Hepatocyte (in vitro differentiated cells): ENCODE measurements around the gene VAV3. TPM values are rescaled to one million over a fixed set of nuclear protein-coding genes. Genes with fewer than 3 reads are reported as not detected.

Experiments
- DNase-seq: peaks from one replicate; pipeline ENCODE4 v3.0.0-alpha.2; 2016; ENCODE audit warnings: low spot score
- H2AFZ ChIP-seq: fragments of 200-600 bp; sonication (generic); 2 replicates; pipeline ENCODE4 v1.6.0; 2016; ENCODE audit warnings: antibody characterized with exemption, mild to moderate bottlenecking
- H3K27ac ChIP-seq: fragments of 200-600 bp; sonication (generic); 2 replicates; pipeline ENCODE4 v1.5.1; 2016; ENCODE audit warnings: mild to moderate bottlenecking
- H3K27me3 ChIP-seq: fragments of 200-600 bp; sonication (generic); 2 replicates; pipeline ENCODE4 v1.6.1; 2016
- H3K36me3 ChIP-seq: fragments of 200-600 bp; sonication (generic); replicated peaks from 2 replicates; pipeline ENCODE4 v1.5.1; 2016; ENCODE audit warnings: low read depth; ENCODE audit not compliant: insufficient read depth
- H3K4me1 ChIP-seq: fragments of 200-600 bp; sonication (generic); 2 replicates; pipeline ENCODE4 v1.5.1; 2016; ENCODE audit warnings: mild to moderate bottlenecking, moderate library complexity; ENCODE audit not compliant: insufficient read depth
- H3K4me2 ChIP-seq: fragments of 200-600 bp; sonication (generic); 2 replicates; pipeline ENCODE4 v1.6.0; 2016
- H3K4me3 ChIP-seq: fragments of 200-600 bp; sonication (generic); 2 replicates; pipeline ENCODE4 v1.5.1; 2016; ENCODE audit warnings: mild to moderate bottlenecking
- H3K79me2 ChIP-seq: fragments of 200-600 bp; sonication (generic); 2 replicates; pipeline ENCODE4 v1.6.0; 2017; ENCODE audit warnings: mild to moderate bottlenecking
- H3K9me2 ChIP-seq: fragments of 200-600 bp; sonication (generic); replicated peaks from 2 replicates; pipeline ENCODE4 v1.6.0; 2017; ENCODE audit warnings: mild to moderate bottlenecking; ENCODE audit not compliant: insufficient read depth
- H3K9me3 ChIP-seq: fragments of 200-600 bp; sonication (generic); 2 replicates; pipeline ENCODE4 v1.5.1; 2016; ENCODE audit warnings: low read depth, mild to moderate bottlenecking
- H4K20me1 ChIP-seq: fragments of 200-600 bp; sonication (generic); 2 replicates; pipeline ENCODE4 v1.6.0; 2016; ENCODE audit warnings: mild to moderate bottlenecking; ENCODE audit not compliant: insufficient read depth, poor library complexity, severe bottlenecking
- CTCF ChIP-seq: fragments of 200-600 bp; sonication (generic); IDR thresholded peaks from 2 replicates; pipeline ENCODE4 v1.5.1; 2016; ENCODE audit warnings: antibody characterized with exemption, mild to moderate bottlenecking; ENCODE audit not compliant: poor library complexity
- EZH2 ChIP-seq: fragments of 200-600 bp; sonication (generic); IDR thresholded peaks from 2 replicates; pipeline ENCODE4 v1.6.1; 2016; ENCODE audit warnings: antibody characterized with exemption, mild to moderate bottlenecking, borderline replicate concordance
- EZH2phosphoT487 ChIP-seq: fragments of 200-600 bp; sonication (generic); IDR thresholded peaks from one replicate; pipeline ENCODE4 v1.6.1; 2018; ENCODE audit warnings: antibody characterized with exemption, mild to moderate bottlenecking, low read depth, moderate library complexity; ENCODE audit not compliant: unreplicated experiment, severe bottlenecking
- WGBS: methylation state at CpG from one replicate; pipeline ENCODE4 v1.1.6; 2016; ENCODE audit warnings: low lambda C conversion rate; ENCODE audit errors: missing lambda C conversion rate; 5-methylcytosine and 5-hydroxymethylcytosine counted together
- polyA plus RNA-seq: library from polyadenylated mRNA; unstranded; fragments of >200 nt; fragmentation: Nextera tagmentation; extraction: Ambion mirVana; gene quantifications from 2 replicates; pipeline ENCODE4 v1.2.1, GENCODE V29; 2016
- total RNA-seq: library from RNA; depleted of rRNA; stranded (reverse); fragments of >200 nt; gene quantifications from 2 replicates; pipeline ENCODE4 v1.2.3, GENCODE V29; 2014

VAV3 gene
- total and polyA plus RNA-seq, 2 experiments from 2014 or later = 12.3 to 40.5 TPM

- Histone ChIP-seq H3K36me3 (no peaks in the 10 kb centered on the region), H3K27ac (no peak overlapping the region), H3K9me3 (no peaks in the 10 kb centered on the region), H4K20me1 (no peaks in the 10 kb centered on the region), H3K4me3 (no peak overlapping the region), H3K27me3 (no peaks in the 10 kb centered on the region), H3K4me1 (no peaks in the 10 kb centered on the region), H3K4me2 (no peak overlapping the region), H3K9me2 (no peaks in the 10 kb centered on the region), H3K79me2 (no peaks in the 10 kb centered on the region), H2AFZ (no peak overlapping the region)
- DNase-seq = no peak
- WGBS = 75% methylated on average over 2 of the region's 2 CpGs
- TF ChIP-seq CTCF = no peak
- TF ChIP-seq EZH2phosphoT487 = no peak
- TF ChIP-seq EZH2 = no peak
These were observed 439.0 kb downstream of the VAV3 start for GRCh38 chr1:107525961-107526360.

GRCh38 chr1:107525145-107525544 is 439.8 kb downstream of the VAV3 start:
- Histone ChIP-seq H3K27me3 (no peaks in the 10 kb centered on the region), H3K9me3 (no peaks in the 10 kb centered on the region), H3K36me3 (no peaks in the 10 kb centered on the region), H3K27ac (no peak overlapping the region), H3K4me3 (no peak overlapping the region), H3K4me1 (no peaks in the 10 kb centered on the region), H3K79me2 (no peaks in the 10 kb centered on the region), H4K20me1 (no peaks in the 10 kb centered on the region), H2AFZ (no peak overlapping the region), H3K9me2 (no peaks in the 10 kb centered on the region), H3K4me2 (no peak overlapping the region)
- TF ChIP-seq EZH2 (no peak), EZH2phosphoT487 (no peak), CTCF (no peak)
- 93% methylated on average over 1 of the region's 1 CpG for WGBS
- no peak for DNase-seq

DNA sequence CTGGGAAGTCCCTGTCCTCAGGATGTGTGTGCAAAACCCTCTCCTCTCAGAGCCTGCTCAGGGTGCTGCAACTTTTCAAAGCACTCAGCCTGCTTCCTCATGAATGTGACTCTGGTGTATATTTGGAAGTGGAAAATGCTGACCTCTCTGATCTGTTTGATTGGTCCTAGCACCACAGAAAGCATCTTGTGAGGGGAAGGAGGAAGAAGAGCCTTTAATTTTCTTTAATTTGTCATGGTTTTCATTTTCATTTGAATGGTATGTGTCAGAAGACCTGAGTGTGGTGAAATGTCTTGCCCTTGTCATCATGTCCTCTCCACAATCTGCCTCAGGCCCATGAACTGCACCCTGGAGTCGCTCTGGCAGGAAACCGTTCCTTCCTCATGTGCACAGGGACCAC is 440.7 kb downstream of the VAV3 start:
- DNase-seq = no peak
- H3K27ac ChIP-seq = no peak overlapping the region
- WGBS = 98% methylated on average over 2 of the region's 2 CpGs
- TF ChIP-seq EZH2 (no peak), EZH2phosphoT487 (no peak), CTCF (no peak)
- no peaks in the 10 kb centered on the region for H4K20me1 ChIP-seq
- no peaks in the 10 kb centered on the region for H3K9me3 ChIP-seq
- no peaks in the 10 kb centered on the region for H3K27me3 ChIP-seq
- H3K4me1 ChIP-seq = no peaks in the 10 kb centered on the region
- no peaks in the 10 kb centered on the region for H3K79me2 ChIP-seq
- H3K4me3 ChIP-seq = no peak overlapping the region
- H2AFZ ChIP-seq = no peak overlapping the region
- H3K4me2 ChIP-seq = no peak overlapping the region
- H3K36me3 ChIP-seq = no peaks in the 10 kb centered on the region
- H3K9me2 ChIP-seq = no peaks in the 10 kb centered on the region

- Histone ChIP-seq H3K27me3 (no peaks in the 10 kb centered on the region), H3K4me1 (no peaks in the 10 kb centered on the region), H3K27ac (no peak overlapping the region), H3K79me2 (no peaks in the 10 kb centered on the region), H2AFZ (no peak overlapping the region), H3K36me3 (no peaks in the 10 kb centered on the region), H3K9me2 (no peaks in the 10 kb centered on the region), H4K20me1 (no peaks in the 10 kb centered on the region), H3K4me2 (no peak overlapping the region), H3K9me3 (no peaks in the 10 kb centered on the region), H3K4me3 (no peak overlapping the region)
- TF ChIP-seq EZH2phosphoT487 (no peak), CTCF (no peak), EZH2 (no peak)
- WGBS = 54% methylated on average over 4 of the region's 4 CpGs
- no peak for DNase-seq
These were observed 441.2 kb downstream of the VAV3 start for GRCh38 chr1:107523736-107524135.
